HG03442 (cell line): Measurements from ENCODE around the gene EPHB4.
A peak's percentile ranks its signal among the peaks of the same experiment; 100 is the strongest.

ENCODE experiments used
- ATAC-seq: cut with Tn5 transposase; IDR thresholded peaks from one replicate; pipeline ENCODE4 v1.9.1; 2021; ENCODE audit warnings: mild to moderate bottlenecking, moderate library complexity; ENCODE audit not compliant: unreplicated experiment

EPHB4 gene

GRCh38 chr7:100827330-100828226, at the start of gene EPHB4:
EPHB4 (minus strand) TSS chr7:100827523; CDS start chr7:100827030, 493 bp downstream.
- ATAC-seq = no peak

- peak; percentile 25 for ATAC-seq
These were observed 48.0 kb upstream of the EPHB4 start for GRCh38 chr7:100875356-100875751.

GRCh38 chr7:100874577-100875355, 47.4 kb upstream of the EPHB4 start, which contains the start of gene SRRT:
SRRT (plus strand) TSS chr7:100875103; CDS start chr7:100875591, 488 bp downstream.
- ATAC-seq = peak; percentile 92

GRCh38 chr7:100874300-100874576, 46.9 kb upstream of the EPHB4 start:
- no peak for ATAC-seq

GRCh38 chr7:100873599-100874299, 46.4 kb upstream of the EPHB4 start:
- ATAC-seq = no peak

GRCh38 chr7:100867776-100868485, 40.6 kb upstream of the EPHB4 start:
- ATAC-seq = peak; percentile 10

- ATAC-seq = peak; percentile 40
These were observed 39.9 kb upstream of the EPHB4 start, which contains the start of gene TRIP6 for GRCh38 chr7:100867040-100867775. TRIP6 (plus strand) TSS chr7:100867387; CDS start chr7:100867498, 111 bp downstream.

GRCh38 chr7:100866729-100867039, 39.4 kb upstream of the EPHB4 start:
- no peak for ATAC-seq

GRCh38 chr7:100865938-100866728, 38.8 kb upstream of the EPHB4 start:
- ATAC-seq = no peak

GRCh38 chr7:100865372-100865911, 38.1 kb upstream of the EPHB4 start:
- ATAC-seq = no peak

GRCh38 chr7:100864263-100864845, 37.0 kb upstream of the EPHB4 start:
- no peak for ATAC-seq

GRCh38 chr7:100863406-100863950, 36.2 kb upstream of the EPHB4 start:
- no peak for ATAC-seq

- ATAC-seq = no peak
These were observed 34.3 kb upstream of the EPHB4 start for GRCh38 chr7:100861616-100861985.

GRCh38 chr7:100860702-100861615, 33.6 kb upstream of the EPHB4 start:
- no peak for ATAC-seq

GRCh38 chr7:100859856-100860255, 32.5 kb upstream of the EPHB4 start:
- no peak for ATAC-seq

- ATAC-seq = no peak
These were observed 29.6 kb upstream of the EPHB4 start for GRCh38 chr7:100856871-100857282.

- ATAC-seq = no peak
These were observed 28.2 kb upstream of the EPHB4 start for GRCh38 chr7:100855515-100855914.
